Measurements from ENCODE around the gene SMAGP. TPM values are rescaled to one million over a fixed set of nuclear protein-coding genes. Genes with fewer than 3 reads are reported as not detected.

The SMAGP gene
- total and polyA plus RNA-seq, 2 donors (not counting 3 experiments of a cell fraction or from before 2014, with no cell fraction given), result 21.4 to 26.2 TPM

GRCh38 chr12:51208016-51208660, 62.1 kb downstream of the SMAGP start:
- no peak overlapping the region for H3K27ac ChIP-seq (ENCODE audit: insufficient read depth, low read depth, low read length)
- DNase-seq (ENCODE audit: low read depth, low spot score), result no peak
- ChIA-PET POLR2A (no interaction called here), CTCF (no interaction called here)
- no peaks in the 10 kb centered on the region for H3K4me1 ChIP-seq (ENCODE audit: control insufficient read depth, extremely low read depth, insufficient read depth, low read length)
- H2AFZ ChIP-seq (ENCODE audit: low read depth, low read length), result no peak overlapping the region
- no peaks in the 10 kb centered on the region for H3K27me3 ChIP-seq (ENCODE audit: control insufficient read depth in 2 of 2, insufficient read depth in 2 of 2, low read length in 2 of 2)
- FAIRE-seq, result no peak
- TF ChIP-seq POLR2AphosphoS5 (IDR thresholded peaks at IDR 0.05; ENCODE audit: insufficient read depth, low read depth, low read length), result no peak
- H3K4me2 ChIP-seq (ENCODE audit: insufficient read depth, low read length), result no peak overlapping the region
- H3K9ac ChIP-seq (replicated peaks; ENCODE audit: extremely low read depth, insufficient read depth, low read length), result no peak overlapping the region
- no peaks in the 10 kb centered on the region for H3K9me1 ChIP-seq (replicated peaks; ENCODE audit: control insufficient read depth, extremely low read depth, insufficient read depth, low read length)
- no peaks in the 10 kb centered on the region for H3K9me3 ChIP-seq (replicated peaks; ENCODE audit: control insufficient read depth, insufficient read depth, low read length)
- no peaks in the 10 kb centered on the region for H3K79me2 ChIP-seq (ENCODE audit: control insufficient read depth, insufficient read depth, low read length)
- no peak overlapping the region for H3K4me3 ChIP-seq (replicated peaks in 1 of 3; ENCODE audit: insufficient read depth in 1 of 3, low read depth in 1 of 3, low read length in 3 of 3)
- dilution Hi-C loops (cut with MboI; ENCODE audit: extremely low pct_ligation_motif_present, low sequenced_read_pairs) (no loop called here), intact Hi-C loops (cut with micrococcal nuclease) (no loop called here)
- no peaks in the 10 kb centered on the region for H4K20me1 ChIP-seq (replicated peaks; ENCODE audit: control insufficient read depth, extremely low read depth, insufficient read depth, low read length)
- BruUV-seq (replicated peaks), result no TSS peak
- H3K36me3 ChIP-seq (ENCODE audit: control insufficient read depth in 2 of 2, extremely low read depth in 1 of 2, insufficient read depth in 2 of 2, low read length in 2 of 2), result no peaks in the 10 kb centered on the region

- no peak for DNase-seq (ENCODE audit: low read depth, low spot score)
- H3K4me2 ChIP-seq (ENCODE audit: insufficient read depth, low read length), result no peak overlapping the region
- no peak overlapping the region for H3K9ac ChIP-seq (replicated peaks; ENCODE audit: extremely low read depth, insufficient read depth, low read length)
- POLR2A ChIA-PET, result no interaction called here
- no TSS peak for BruUV-seq (replicated peaks)
- H3K9me3 ChIP-seq (replicated peaks; ENCODE audit: control insufficient read depth, insufficient read depth, low read length), result no peaks in the 10 kb centered on the region
- no peak overlapping the region for H3K4me3 ChIP-seq (replicated peaks in 1 of 3; ENCODE audit: insufficient read depth in 1 of 3, low read depth in 1 of 3, low read length in 3 of 3)
- H3K79me2 ChIP-seq (ENCODE audit: control insufficient read depth, insufficient read depth, low read length), result no peaks in the 10 kb centered on the region
- CTCF ChIA-PET, result interaction anchor here (0.7 to 1.4 kb wide), 2 partner anchors 10 to 136 kb away, joined by 3 to 5 read pairs; no protein-coding TSS in a partner anchor
- H3K9me1 ChIP-seq (replicated peaks; ENCODE audit: control insufficient read depth, extremely low read depth, insufficient read depth, low read length), result no peaks in the 10 kb centered on the region
- H3K27me3 ChIP-seq (ENCODE audit: control insufficient read depth in 2 of 2, insufficient read depth in 2 of 2, low read length in 2 of 2), result no peaks in the 10 kb centered on the region
- TF ChIP-seq MAX (IDR thresholded peaks at IDR 0.05; ENCODE audit: insufficient read depth, insufficient read length), result no peak
- no peak for TF ChIP-seq POLR2A (IDR thresholded peaks at IDR 0.05; ENCODE audit: low read depth, low read length)
- TF ChIP-seq CTCF (IDR thresholded peaks at IDR 0.05; ENCODE audit: extremely low read depth in 1 of 2, insufficient read depth in 1 of 2, low read depth in 1 of 2, low read length in 2 of 2), result no peak
- no peak for TF ChIP-seq EZH2 (IDR thresholded peaks at IDR 0.05; ENCODE audit: borderline replicate concordance, low read depth, low read length, severe bottlenecking)
- TF ChIP-seq POLR2AphosphoS5 (IDR thresholded peaks at IDR 0.05; ENCODE audit: insufficient read depth, low read depth, low read length), result no peak
- TF ChIP-seq GATA2 (IDR thresholded peaks at IDR 0.05; ENCODE audit: insufficient read depth, insufficient read length, low read depth, low read length), result no peak
- TF ChIP-seq JUN (IDR thresholded peaks at IDR 0.05; ENCODE audit: borderline replicate concordance, insufficient read depth, insufficient read length, low read depth), result no peak
- no peak for TF ChIP-seq FOS (IDR thresholded peaks at IDR 0.05; ENCODE audit: borderline replicate concordance, insufficient read depth, low read length)
- TF ChIP-seq MYC (IDR thresholded peaks at IDR 0.05; ENCODE audit: low read depth, low read length), result no peak
- intact Hi-C loops (cut with micrococcal nuclease), result no loop called here
- no peak overlapping the region for H3K27ac ChIP-seq (ENCODE audit: insufficient read depth, low read depth, low read length)
- dilution Hi-C loops (cut with MboI; ENCODE audit: extremely low pct_ligation_motif_present, low sequenced_read_pairs), result no loop called here
- H3K36me3 ChIP-seq (ENCODE audit: control insufficient read depth in 2 of 2, extremely low read depth in 1 of 2, insufficient read depth in 2 of 2, low read length in 2 of 2), result no peaks in the 10 kb centered on the region
- H4K20me1 ChIP-seq (replicated peaks; ENCODE audit: control insufficient read depth, extremely low read depth, insufficient read depth, low read length), result no peaks in the 10 kb centered on the region
- FAIRE-seq, result no peak
- no peaks in the 10 kb centered on the region for H3K4me1 ChIP-seq (ENCODE audit: control insufficient read depth, extremely low read depth, insufficient read depth, low read length)
- no peak overlapping the region for H2AFZ ChIP-seq (ENCODE audit: low read depth, low read length)
Observed at GRCh38 chr12:51205350-51205749, 64.9 kb downstream of the SMAGP start.
